Activated naive CD8-positive, alpha-beta T cell treated with anti-CD3 and anti-CD28 coated beads, Interleukin-2, amount 10 ng/mL, durations not matched to agents 7 days and 5 days (primary cell): Measurements from ENCODE around the gene SLC29A1. TPM values are rescaled to one million over a fixed set of nuclear protein-coding genes. Genes with fewer than 3 reads are reported as not detected.
A peak's percentile ranks its signal among the peaks of the same experiment; 100 is the strongest.
"Not testable (repeated sequence)": the region's sequence is repeated elsewhere in the genome, so short reads cannot be mapped to it uniquely, and the experiment has no call there.

Experiments
- ATAC-seq: fragments of 150-1000 bp; cut with Tn5 transposase; one replicate; pipeline ENCODE4 v1.10.0; 2021; ENCODE audit warnings: low read depth, moderate library complexity
- POLR2A ChIA-PET: fragments of 350-600 bp; sonication (Branson Sonifier 250); formaldehyde crosslinking; loops from one replicate; lab custom pipeline; 2021; ENCODE audit warnings: antibody characterized with exemption; lab: Charles Lee
- DNase-seq: peaks from one replicate; pipeline ENCODE4 v3.0.0; 2021
- H3K27ac Mint-ChIP-seq: one replicate; pipeline ENCODE4 v1.8.0; 2022; ENCODE audit warnings: mild to moderate bottlenecking, mixed read lengths
- H3K27me3 Mint-ChIP-seq: one replicate; pipeline ENCODE4 v1.8.0; 2022; ENCODE audit warnings: mild to moderate bottlenecking, moderate library complexity, mixed read lengths
- H3K36me3 Mint-ChIP-seq: one replicate; pipeline ENCODE4 v1.8.0; 2021; ENCODE audit warnings: mild to moderate bottlenecking, mixed read lengths
- H3K4me1 Mint-ChIP-seq: one replicate; pipeline ENCODE4 v1.8.0; 2021; ENCODE audit warnings: mixed read lengths
- H3K4me3 Mint-ChIP-seq: one replicate; pipeline ENCODE4 v1.8.0; 2022; ENCODE audit warnings: mild to moderate bottlenecking, moderate library complexity, mixed read lengths
- H3K9me3 Mint-ChIP-seq: one replicate; pipeline ENCODE4 v1.8.0; 2021; ENCODE audit warnings: mixed read lengths
- total RNA-seq, 2 experiments: library from RNA; stranded (reverse); gene quantifications; one replicate each; pipeline ENCODE4 v1.2.3, GENCODE V29; 2021

SLC29A1 gene
- total RNA-seq, 2 experiments from 2014 or later = 22.5 to 24.0 TPM

GRCh38 chr6:44185356-44185755 is 38.0 kb upstream of the SLC29A1 start:
- ATAC-seq, DNase-seq, H3K4me3 Mint-ChIP-seq, H3K9me3 Mint-ChIP-seq, H3K27ac Mint-ChIP-seq, H3K36me3 Mint-ChIP-seq, H3K27me3 Mint-ChIP-seq: not testable (repeated sequence)
- POLR2A ChIA-PET = interaction anchor here (0.6 to 1.7 kb wide), 2 partner anchors 31 to 62 kb away, joined by 4 to 8 read pairs; partner anchors contain the start of gene HSP90AB1
- H3K4me1 Mint-ChIP-seq = peaks cover 12% of the 10 kb centered on the region

DNA sequence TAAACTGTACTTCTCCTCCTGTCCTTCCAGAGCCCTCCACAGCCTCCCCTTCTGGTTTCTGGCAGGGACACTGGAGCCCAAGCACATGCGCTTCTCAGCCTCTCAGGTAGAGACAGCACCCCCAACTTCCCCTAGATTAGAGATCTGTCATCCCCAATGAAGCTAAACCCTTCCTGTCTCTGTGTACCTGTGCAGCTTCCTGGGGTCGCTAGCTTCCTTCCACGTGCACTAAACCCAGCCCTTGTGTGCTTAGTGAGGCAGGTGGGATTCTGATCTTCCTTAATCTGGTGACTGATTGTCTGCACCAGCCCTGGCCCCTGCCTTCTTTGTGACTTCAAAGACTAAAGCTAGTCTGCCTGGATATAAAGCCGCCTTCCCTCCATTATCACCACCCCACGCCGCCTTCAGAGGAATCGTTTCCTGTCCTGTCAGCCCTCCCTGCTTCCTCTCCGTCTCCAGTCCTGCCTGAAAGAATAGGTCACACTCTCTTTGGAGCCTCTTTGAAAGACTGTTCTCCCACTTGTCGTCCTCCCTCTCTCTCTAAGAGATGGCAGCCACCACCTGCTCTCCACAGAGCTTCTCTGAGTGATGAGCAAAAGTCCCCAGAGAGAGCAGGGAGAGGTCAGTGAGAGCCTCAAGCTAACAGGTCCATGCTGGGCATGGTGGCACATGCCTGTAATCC is 37.3 kb upstream of the SLC29A1 start:
- no peaks in the 10 kb centered on the region for H3K36me3 Mint-ChIP-seq
- peak overlapping the region; percentile 47 for H3K27ac Mint-ChIP-seq
- ATAC-seq = peak; percentile 66

DNA sequence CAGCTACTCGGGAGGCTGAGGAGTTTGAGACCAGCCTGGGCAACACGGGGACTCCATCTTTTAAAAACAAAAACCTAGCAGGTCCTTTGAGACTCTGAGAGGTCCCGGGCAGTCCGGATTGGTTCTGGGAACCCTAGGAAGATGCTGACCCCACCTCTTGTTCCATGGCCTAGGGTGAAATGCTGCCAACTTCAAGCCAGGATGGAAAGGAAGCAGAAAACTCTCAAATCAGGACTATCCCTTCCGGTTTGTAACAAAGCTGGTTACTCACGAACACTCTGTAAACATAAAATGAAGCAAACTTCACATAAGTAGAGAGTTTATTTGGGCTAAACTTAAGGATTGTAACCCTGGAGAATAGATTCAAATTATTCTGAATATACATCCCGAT is 36.8 kb upstream of the SLC29A1 start:
- Mint-ChIP-seq H3K4me3 (no peak overlapping the region), H3K9me3 (no peaks in the 10 kb centered on the region), H3K27me3 (peaks cover 4% of the 10 kb centered on the region), H3K36me3 (no peaks in the 10 kb centered on the region), H3K27ac (no peak overlapping the region), H3K4me1 (peaks cover 12% of the 10 kb centered on the region)
- POLR2A ChIA-PET = interaction anchor here (1.7 kb wide), 1 partner anchor 61 kb away, joined by 8 read pairs; the partner anchor contains the start of gene HSP90AB1
- DNase-seq (no peak), ATAC-seq (no peak)

More for the DNA sequence above, 37.3 kb upstream of the SLC29A1 start:
- peak overlapping the region; percentile 37 for H3K4me3 Mint-ChIP-seq
- POLR2A ChIA-PET = interaction anchor here (0.6 to 1.7 kb wide), 2 partner anchors 30 to 61 kb away, joined by 4 to 8 read pairs; partner anchors contain the start of gene HSP90AB1
- H3K27me3 Mint-ChIP-seq = peaks cover 4% of the 10 kb centered on the region
- H3K9me3 Mint-ChIP-seq = no peaks in the 10 kb centered on the region
- peaks cover 12% of the 10 kb centered on the region for H3K4me1 Mint-ChIP-seq
- DNase-seq = no peak

GRCh38 chr6:44188819-44189218 is 34.6 kb upstream of the SLC29A1 start:
- Mint-ChIP-seq H3K27me3 (peaks cover 4% of the 10 kb centered on the region), H3K9me3 (no peaks in the 10 kb centered on the region), H3K36me3 (no peaks in the 10 kb centered on the region), H3K4me1 (peaks cover 17% of the 10 kb centered on the region), H3K4me3 (no peak overlapping the region), H3K27ac (no peak overlapping the region)
- POLR2A ChIA-PET = no interaction called here
- DNase-seq (no peak), ATAC-seq (no peak)

- Mint-ChIP-seq H3K36me3 (no peaks in the 10 kb centered on the region), H3K4me1 (peaks cover 17% of the 10 kb centered on the region), H3K27ac (no peak overlapping the region), H3K4me3 (no peak overlapping the region), H3K9me3 (no peaks in the 10 kb centered on the region), H3K27me3 (peaks cover 4% of the 10 kb centered on the region)
- POLR2A ChIA-PET = no interaction called here
- ATAC-seq (no peak), DNase-seq (no peak)
Measured at GRCh38 chr6:44189257-44189656, 34.1 kb upstream of the SLC29A1 start.

GRCh38 chr6:44190715-44191114 is 32.7 kb upstream of the SLC29A1 start:
- ATAC-seq (no peak), DNase-seq (no peak)
- POLR2A ChIA-PET = no interaction called here
- peaks cover 11% of the 10 kb centered on the region for H3K27me3 Mint-ChIP-seq
- peaks cover 14% of the 10 kb centered on the region for H3K4me1 Mint-ChIP-seq
- no peak overlapping the region for H3K27ac Mint-ChIP-seq
- H3K36me3 Mint-ChIP-seq = no peaks in the 10 kb centered on the region
- H3K4me3 Mint-ChIP-seq = no peak overlapping the region
- no peaks in the 10 kb centered on the region for H3K9me3 Mint-ChIP-seq

GRCh38 chr6:44192428-44193041 is 30.9 kb upstream of the SLC29A1 start:
- Mint-ChIP-seq H3K4me3 (no peak overlapping the region), H3K36me3 (no peaks in the 10 kb centered on the region), H3K27ac (no peak overlapping the region), H3K27me3 (peaks cover 11% of the 10 kb centered on the region), H3K9me3 (no peaks in the 10 kb centered on the region), H3K4me1 (peaks cover 8% of the 10 kb centered on the region)
- DNase-seq (no peak), ATAC-seq (no peak)
- POLR2A ChIA-PET = no interaction called here

- Mint-ChIP-seq H3K9me3 (no peaks in the 10 kb centered on the region), H3K4me3 (no peak overlapping the region), H3K27ac (no peak overlapping the region), H3K36me3 (no peaks in the 10 kb centered on the region), H3K4me1 (peaks cover 8% of the 10 kb centered on the region), H3K27me3 (peaks cover 11% of the 10 kb centered on the region)
- ATAC-seq = no peak
- POLR2A ChIA-PET = no interaction called here
- no peak for DNase-seq
Measured at GRCh38 chr6:44193307-44193910, 30.0 kb upstream of the SLC29A1 start.

GRCh38 chr6:44194326-44194725 is 29.1 kb upstream of the SLC29A1 start:
- H3K27me3 Mint-ChIP-seq = peaks cover 15% of the 10 kb centered on the region
- DNase-seq = no peak
- no peaks in the 10 kb centered on the region for H3K36me3 Mint-ChIP-seq
- ATAC-seq = no peak
- H3K4me3 Mint-ChIP-seq = no peak overlapping the region
- POLR2A ChIA-PET = no interaction called here
- H3K9me3 Mint-ChIP-seq = no peaks in the 10 kb centered on the region
- no peak overlapping the region for H3K27ac Mint-ChIP-seq
- peaks cover 7% of the 10 kb centered on the region for H3K4me1 Mint-ChIP-seq

GRCh38 chr6:44196351-44196750 is 27.0 kb upstream of the SLC29A1 start:
- ATAC-seq, H3K36me3 Mint-ChIP-seq, H3K4me3 Mint-ChIP-seq, DNase-seq, POLR2A ChIA-PET, H3K9me3 Mint-ChIP-seq, H3K4me1 Mint-ChIP-seq, H3K27ac Mint-ChIP-seq: not testable (repeated sequence)
- H3K27me3 Mint-ChIP-seq = peaks cover 20% of the 10 kb centered on the region

DNA sequence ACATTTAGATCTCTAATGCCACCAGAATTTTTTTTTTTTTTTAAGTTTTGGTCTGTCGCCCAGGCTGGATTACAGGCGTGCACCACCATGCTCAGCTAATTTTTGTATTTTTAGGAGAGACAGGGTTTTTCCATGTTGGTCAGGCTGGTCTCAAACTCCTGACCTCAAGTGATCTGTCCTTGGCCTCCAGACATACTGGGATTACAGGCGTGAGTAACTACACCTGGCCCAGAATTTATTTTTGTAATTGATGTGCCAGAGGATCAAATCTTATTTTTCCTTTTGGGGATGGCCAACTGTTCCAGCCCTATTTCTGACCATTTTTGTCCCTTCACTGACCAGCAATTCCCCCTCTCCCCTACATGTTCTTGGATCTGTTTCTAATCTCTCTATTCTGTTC is 24.7 kb upstream of the SLC29A1 start:
- Mint-ChIP-seq H3K27ac (no peak overlapping the region), H3K4me1 (no peaks in the 10 kb centered on the region), H3K4me3 (no peak overlapping the region), H3K36me3 (no peaks in the 10 kb centered on the region), H3K27me3 (peaks cover 20% of the 10 kb centered on the region), H3K9me3 (no peaks in the 10 kb centered on the region)
- no peak for DNase-seq
- ATAC-seq = no peak
- POLR2A ChIA-PET = no interaction called here

GRCh38 chr6:44199883-44200282 is 23.5 kb upstream of the SLC29A1 start:
- Mint-ChIP-seq H3K4me1 (no peaks in the 10 kb centered on the region), H3K9me3 (no peaks in the 10 kb centered on the region), H3K27ac (no peak overlapping the region), H3K36me3 (no peaks in the 10 kb centered on the region), H3K4me3 (no peak overlapping the region), H3K27me3 (peaks cover 27% of the 10 kb centered on the region)
- POLR2A ChIA-PET = no interaction called here
- no peak for ATAC-seq
- no peak for DNase-seq

- no peak for ATAC-seq
- peaks cover 27% of the 10 kb centered on the region for H3K27me3 Mint-ChIP-seq
- H3K4me1 Mint-ChIP-seq = no peaks in the 10 kb centered on the region
- H3K27ac Mint-ChIP-seq = no peak overlapping the region
- no peak for DNase-seq
- no peaks in the 10 kb centered on the region for H3K36me3 Mint-ChIP-seq
- no peak overlapping the region for H3K4me3 Mint-ChIP-seq
- H3K9me3 Mint-ChIP-seq = no peaks in the 10 kb centered on the region
- POLR2A ChIA-PET = no interaction called here
Measured at GRCh38 chr6:44201200-44201599, 22.2 kb upstream of the SLC29A1 start.
